ENCODE measurements around the gene MAP4K2.

DNA sequence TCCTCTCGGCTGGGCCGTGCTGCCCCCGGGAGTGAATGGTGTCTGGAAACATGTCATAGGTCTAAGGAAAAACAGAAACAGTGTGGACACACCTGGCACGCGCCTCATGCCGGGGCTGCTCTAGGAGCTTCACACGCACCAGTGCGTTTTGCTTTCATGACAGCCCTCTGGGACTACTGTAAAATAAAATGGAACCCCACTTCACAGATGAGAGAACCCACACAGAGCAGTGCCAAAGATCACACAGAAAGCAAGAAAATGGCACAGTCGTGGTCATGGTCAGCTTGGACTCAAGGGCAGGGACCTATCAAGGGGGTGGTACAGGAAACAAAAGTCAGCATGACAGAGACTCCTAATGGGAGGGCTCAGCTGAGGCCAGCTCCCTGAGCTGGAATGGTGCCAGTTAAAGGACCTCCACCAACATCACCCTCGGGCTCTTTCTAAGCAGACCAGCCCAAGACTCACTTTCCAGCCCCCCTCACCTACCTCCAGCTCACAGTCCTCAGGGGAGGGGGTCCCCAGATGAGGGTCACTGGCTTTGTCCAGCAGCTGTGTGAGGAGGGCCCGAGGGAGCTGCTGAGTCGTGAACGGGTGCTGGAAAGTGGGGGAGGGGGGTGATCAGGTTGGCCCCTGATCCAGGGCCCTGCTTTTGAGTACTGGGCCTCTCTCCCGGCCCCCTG lies 3.3 kb downstream of the MAP4K2 start:
- TF ChIP-seq, protein P1, sequence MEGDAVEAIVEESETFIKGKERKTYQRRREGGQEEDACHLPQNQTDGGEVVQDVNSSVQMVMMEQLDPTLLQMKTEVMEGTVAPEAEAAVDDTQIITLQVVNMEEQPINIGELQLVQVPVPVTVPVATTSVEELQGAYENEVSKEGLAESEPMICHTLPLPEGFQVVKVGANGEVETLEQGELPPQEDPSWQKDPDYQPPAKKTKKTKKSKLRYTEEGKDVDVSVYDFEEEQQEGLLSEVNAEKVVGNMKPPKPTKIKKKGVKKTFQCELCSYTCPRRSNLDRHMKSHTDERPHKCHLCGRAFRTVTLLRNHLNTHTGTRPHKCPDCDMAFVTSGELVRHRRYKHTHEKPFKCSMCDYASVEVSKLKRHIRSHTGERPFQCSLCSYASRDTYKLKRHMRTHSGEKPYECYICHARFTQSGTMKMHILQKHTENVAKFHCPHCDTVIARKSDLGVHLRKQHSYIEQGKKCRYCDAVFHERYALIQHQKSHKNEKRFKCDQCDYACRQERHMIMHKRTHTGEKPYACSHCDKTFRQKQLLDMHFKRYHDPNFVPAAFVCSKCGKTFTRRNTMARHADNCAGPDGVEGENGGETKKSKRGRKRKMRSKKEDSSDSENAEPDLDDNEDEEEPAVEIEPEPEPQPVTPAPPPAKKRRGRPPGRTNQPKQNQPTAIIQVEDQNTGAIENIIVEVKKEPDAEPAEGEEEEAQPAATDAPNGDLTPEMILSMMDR (IDR thresholded peaks at IDR 0.05), result no peak
- no peak for TF ChIP-seq POLR2AphosphoS5 (IDR thresholded peaks at IDR 0.05)
- TF ChIP-seq POLR2A (IDR thresholded peaks at IDR 0.05; ENCODE audit: low read depth), result no peak
